HepG2 (cell line): ENCODE data around the gene SENP5. TPM values are rescaled to one million over a fixed set of nuclear protein-coding genes. Genes with fewer than 3 reads are reported as not detected.

Source experiments
- ELF3 ChIP-seq: IDR thresholded peaks from 2 replicates; pipeline ENCODE4 v1.6.1; 2016; ENCODE audit warnings: missing genetic modification reagents, missing compliant biosample characterization
- GATAD2A ChIP-seq: IDR thresholded peaks from 2 replicates; pipeline ENCODE4 v1.6.1; 2016
- JUND ChIP-seq: sonication (generic); formaldehyde crosslinking; IDR thresholded peaks from 2 replicates; pipeline ENCODE4 v1.8.0; 2022; ENCODE audit warnings: mild to moderate bottlenecking, missing genetic modification reagents
- KAT8 ChIP-seq: IDR thresholded peaks from 2 replicates; pipeline ENCODE4 v1.6.1; 2016; ENCODE audit warnings: missing genetic modification reagents, missing compliant biosample characterization
- KLF6 ChIP-seq: IDR thresholded peaks from 2 replicates; pipeline ENCODE4 v1.8.0; 2016; ENCODE audit warnings: missing biosample characterization, missing genetic modification reagents
- KMT2A ChIP-seq: sonication (generic); formaldehyde crosslinking; IDR thresholded peaks from 2 replicates; pipeline ENCODE4 v1.4.0; 2020; ENCODE audit warnings: missing genetic modification reagents
- NFIB ChIP-seq: sonication (generic); formaldehyde crosslinking; IDR thresholded peaks from 2 replicates; pipeline ENCODE4 v1.9.0; 2021; ENCODE audit warnings: missing genetic modification reagents, mild to moderate bottlenecking, borderline replicate concordance
- NFRKB ChIP-seq: fragments of 450-650 bp; IDR thresholded peaks from 2 replicates; pipeline ENCODE4 v1.6.1; 2017
- PAWR ChIP-seq: sonication (generic); formaldehyde crosslinking; IDR thresholded peaks from 2 replicates; pipeline ENCODE4 v1.4.0; 2020; ENCODE audit warnings: missing genetic modification reagents, mild to moderate bottlenecking, borderline replicate concordance
- POLR2G ChIP-seq: fragments of 200-400 bp; formaldehyde crosslinking; IDR thresholded peaks from 2 replicates; pipeline ENCODE4 v1.6.1; 2018; ENCODE audit warnings: mild to moderate bottlenecking, low read depth, low read length, moderate library complexity
- RNF2 ChIP-seq: fragments of 450-650 bp; conservative IDR thresholded peaks from 2 replicates; pipeline ENCODE4 v1.6.1; 2016; ENCODE audit warnings: low read depth
- SAP130 ChIP-seq: IDR thresholded peaks from 2 replicates; pipeline ENCODE4 v1.6.1; 2016; ENCODE audit warnings: low read depth
- SCMH1 ChIP-seq: sonication (generic); formaldehyde crosslinking; IDR thresholded peaks from 2 replicates; pipeline ENCODE4 v1.9.0; 2021; ENCODE audit warnings: missing genetic modification reagents, mild to moderate bottlenecking, borderline replicate concordance
- SIX1 ChIP-seq: sonication (generic); formaldehyde crosslinking; IDR thresholded peaks from 2 replicates; pipeline ENCODE4 v1.4.0; 2020; ENCODE audit warnings: missing genetic modification reagents, borderline replicate concordance
- SOX5 ChIP-seq: IDR thresholded peaks from 2 replicates; pipeline ENCODE4 v1.6.1; 2016; ENCODE audit warnings: borderline replicate concordance
- ZKSCAN5 ChIP-seq: sonication (generic); formaldehyde crosslinking; IDR thresholded peaks from 2 replicates; pipeline ENCODE4 v1.5.1; 2020; ENCODE audit warnings: mild to moderate bottlenecking, missing genetic modification reagents
- ZNF24 ChIP-seq: fragments of 450-650 bp; IDR thresholded peaks from 2 replicates; pipeline ENCODE4 v1.6.1; 2017; ENCODE audit warnings: antibody characterized with exemption, mild to moderate bottlenecking
- ZNF569 ChIP-seq: sonication (generic); formaldehyde crosslinking; IDR thresholded peaks from 2 replicates; pipeline ENCODE4 v1.5.0; 2020; ENCODE audit warnings: mild to moderate bottlenecking, missing genetic modification reagents, moderate library complexity, borderline replicate concordance
- ZNF616 ChIP-seq: sonication (generic); formaldehyde crosslinking; IDR thresholded peaks from 2 replicates; pipeline ENCODE4 v1.5.0; 2020; ENCODE audit warnings: low read depth, mild to moderate bottlenecking, missing genetic modification reagents
- ZNF670 ChIP-seq: sonication (generic); formaldehyde crosslinking; IDR thresholded peaks from 2 replicates; pipeline ENCODE4 v1.8.0; 2022; ENCODE audit warnings: mild to moderate bottlenecking, missing genetic modification reagents, borderline replicate concordance
- polyA plus RNA-seq, 8 experiments: library from polyadenylated mRNA; depleted of rRNA in 3 of 8; stranded (reverse) in 7 of 8; unstranded in 1 of 8; fragments of >200 nt; fragmentation: Illumina TruSeq in 4 of 8; extraction: Trizol in 4 of 8; gene quantifications; 2 replicates each; pipeline versions ENCODE4 v1.2.1 to v1.2.3, GENCODE V29; 2011 to 2016; ENCODE audit warnings: low read depth in 4 of 8, missing spikeins in 1 of 8, mixed read lengths in 1 of 8; ENCODE audit not compliant: insufficient read depth in 1 of 8
- total RNA-seq, 5 experiments: library from RNA; depleted of rRNA; stranded (reverse); fragments of >200 nt; fragmentation: Illumina TruSeq; extraction: Trizol; gene quantifications; 2 replicates each; pipeline ENCODE4 v1.2.3, GENCODE V29; 2016; ENCODE audit warnings: low read depth in 1 of 5
- TF ChIP-seq, protein P1 (sequence below): sonication (generic); formaldehyde crosslinking; IDR thresholded peaks from 2 replicates; pipeline ENCODE4 v1.5.1; 2020; ENCODE audit warnings: mild to moderate bottlenecking, missing genetic modification reagents, moderate library complexity
- TF ChIP-seq, protein P2 (sequence below): fragments of 450-650 bp; IDR thresholded peaks from 2 replicates; pipeline ENCODE4 v1.6.1; 2017
- TF ChIP-seq, protein P3 (sequence below): sonication (generic); formaldehyde crosslinking; IDR thresholded peaks from 2 replicates; pipeline ENCODE4 v1.4.0; 2020; ENCODE audit warnings: mild to moderate bottlenecking, missing genetic modification reagents, borderline replicate concordance

The SENP5 gene
- total and polyA plus RNA-seq, 2 of the 13 experiments (the other 11 are each of a cell fraction or from before 2014, with no cell fraction given), result 17.6 to 30.9 TPM

DNA sequence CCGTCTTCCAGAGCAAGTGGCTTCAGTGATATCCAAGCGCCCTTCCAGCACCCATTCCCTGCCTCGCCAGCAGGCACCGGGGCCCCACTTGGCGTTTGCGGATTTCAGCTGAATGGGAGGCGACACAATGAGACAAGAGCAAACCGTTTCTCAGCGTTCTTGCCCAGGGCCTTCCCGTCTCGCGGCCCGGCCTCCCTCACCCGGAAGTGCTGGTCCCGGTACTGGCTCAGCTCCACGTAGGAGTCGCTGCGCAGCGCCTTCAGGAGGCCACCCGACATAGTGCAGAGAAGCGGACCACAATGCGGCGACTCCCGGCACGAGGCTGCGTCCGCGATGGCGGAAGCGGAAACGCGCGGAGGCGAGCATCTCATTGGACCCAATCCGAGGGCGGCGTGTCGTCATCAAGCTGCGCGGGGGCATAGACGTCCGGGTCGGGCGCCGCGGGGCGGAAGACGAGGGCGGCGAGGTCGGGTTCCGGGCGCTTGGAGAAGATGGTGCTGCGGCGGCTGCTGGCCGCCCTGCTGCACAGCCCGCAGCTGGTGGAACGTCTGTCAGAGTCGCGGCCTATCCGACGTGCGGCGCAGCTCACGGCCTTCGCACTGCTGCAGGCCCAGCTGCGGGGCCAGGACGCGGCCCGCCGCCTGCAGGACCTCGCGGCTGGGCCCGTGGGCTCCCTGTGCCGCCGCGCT is 74.7 kb downstream of the SENP5 start, which contains the start of gene NCBP2 (continued):
- no peak for TF ChIP-seq NFIB (CRISPR knock-in tag)
- TF ChIP-seq SIX1 (CRISPR knock-in tag), result peak; percentile 45; the same call in 1 of the 2 replicates
- peak; percentile 97 for TF ChIP-seq KMT2A
- TF ChIP-seq GATAD2A (CRISPR knock-in tag), result peak; percentile 83; the same call in 1 of the 2 replicates
- TF ChIP-seq RNF2, result peak; percentile 86
- TF ChIP-seq, protein P1, sequence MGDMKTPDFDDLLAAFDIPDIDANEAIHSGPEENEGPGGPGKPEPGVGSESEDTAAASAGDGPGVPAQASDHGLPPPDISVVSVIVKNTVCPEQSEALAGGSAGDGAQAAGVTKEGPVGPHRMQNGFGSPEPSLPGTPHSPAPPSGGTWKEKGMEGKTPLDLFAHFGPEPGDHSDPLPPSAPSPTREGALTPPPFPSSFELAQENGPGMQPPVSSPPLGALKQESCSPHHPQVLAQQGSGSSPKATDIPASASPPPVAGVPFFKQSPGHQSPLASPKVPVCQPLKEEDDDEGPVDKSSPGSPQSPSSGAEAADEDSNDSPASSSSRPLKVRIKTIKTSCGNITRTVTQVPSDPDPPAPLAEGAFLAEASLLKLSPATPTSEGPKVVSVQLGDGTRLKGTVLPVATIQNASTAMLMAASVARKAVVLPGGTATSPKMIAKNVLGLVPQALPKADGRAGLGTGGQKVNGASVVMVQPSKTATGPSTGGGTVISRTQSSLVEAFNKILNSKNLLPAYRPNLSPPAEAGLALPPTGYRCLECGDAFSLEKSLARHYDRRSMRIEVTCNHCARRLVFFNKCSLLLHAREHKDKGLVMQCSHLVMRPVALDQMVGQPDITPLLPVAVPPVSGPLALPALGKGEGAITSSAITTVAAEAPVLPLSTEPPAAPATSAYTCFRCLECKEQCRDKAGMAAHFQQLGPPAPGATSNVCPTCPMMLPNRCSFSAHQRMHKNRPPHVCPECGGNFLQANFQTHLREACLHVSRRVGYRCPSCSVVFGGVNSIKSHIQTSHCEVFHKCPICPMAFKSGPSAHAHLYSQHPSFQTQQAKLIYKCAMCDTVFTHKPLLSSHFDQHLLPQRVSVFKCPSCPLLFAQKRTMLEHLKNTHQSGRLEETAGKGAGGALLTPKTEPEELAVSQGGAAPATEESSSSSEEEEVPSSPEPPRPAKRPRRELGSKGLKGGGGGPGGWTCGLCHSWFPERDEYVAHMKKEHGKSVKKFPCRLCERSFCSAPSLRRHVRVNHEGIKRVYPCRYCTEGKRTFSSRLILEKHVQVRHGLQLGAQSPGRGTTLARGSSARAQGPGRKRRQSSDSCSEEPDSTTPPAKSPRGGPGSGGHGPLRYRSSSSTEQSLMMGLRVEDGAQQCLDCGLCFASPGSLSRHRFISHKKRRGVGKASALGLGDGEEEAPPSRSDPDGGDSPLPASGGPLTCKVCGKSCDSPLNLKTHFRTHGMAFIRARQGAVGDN, result peak; percentile 99
- TF ChIP-seq SOX5 (CRISPR knock-in tag), result peak; percentile 78
- peak; percentile 61; the same call in 1 of the 2 replicates for TF ChIP-seq ZNF670 (CRISPR knock-in tag)
- peak; percentile 83 for TF ChIP-seq POLR2G
- TF ChIP-seq ZKSCAN5 (CRISPR knock-in tag), result no peak
- peak; percentile 100 for TF ChIP-seq ELF3
- 0 out of 2 replicates have a peak, but pooled peaks have one; percentile 32 for TF ChIP-seq JUND (CRISPR knock-in tag)
- TF ChIP-seq NFRKB, result no peak
- TF ChIP-seq, protein P2, sequence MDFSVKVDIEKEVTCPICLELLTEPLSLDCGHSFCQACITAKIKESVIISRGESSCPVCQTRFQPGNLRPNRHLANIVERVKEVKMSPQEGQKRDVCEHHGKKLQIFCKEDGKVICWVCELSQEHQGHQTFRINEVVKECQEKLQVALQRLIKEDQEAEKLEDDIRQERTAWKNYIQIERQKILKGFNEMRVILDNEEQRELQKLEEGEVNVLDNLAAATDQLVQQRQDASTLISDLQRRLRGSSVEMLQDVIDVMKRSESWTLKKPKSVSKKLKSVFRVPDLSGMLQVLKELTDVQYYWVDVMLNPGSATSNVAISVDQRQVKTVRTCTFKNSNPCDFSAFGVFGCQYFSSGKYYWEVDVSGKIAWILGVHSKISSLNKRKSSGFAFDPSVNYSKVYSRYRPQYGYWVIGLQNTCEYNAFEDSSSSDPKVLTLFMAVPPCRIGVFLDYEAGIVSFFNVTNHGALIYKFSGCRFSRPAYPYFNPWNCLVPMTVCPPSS, result no peak
- peak; percentile 99 for TF ChIP-seq SAP130
- TF ChIP-seq ZNF569 (CRISPR knock-in tag), result no peak
- TF ChIP-seq ZNF24, result no peak
- peak; percentile 76; the same call in 1 of the 2 replicates for TF ChIP-seq KLF6
- TF ChIP-seq PAWR (CRISPR knock-in tag), result peak; percentile 32; the same call in 1 of the 2 replicates
- peak; percentile 71; the same call in 1 of the 2 replicates for TF ChIP-seq ZNF616 (CRISPR knock-in tag)
- no peak for TF ChIP-seq SCMH1 (CRISPR knock-in tag)
- TF ChIP-seq, protein P3, sequence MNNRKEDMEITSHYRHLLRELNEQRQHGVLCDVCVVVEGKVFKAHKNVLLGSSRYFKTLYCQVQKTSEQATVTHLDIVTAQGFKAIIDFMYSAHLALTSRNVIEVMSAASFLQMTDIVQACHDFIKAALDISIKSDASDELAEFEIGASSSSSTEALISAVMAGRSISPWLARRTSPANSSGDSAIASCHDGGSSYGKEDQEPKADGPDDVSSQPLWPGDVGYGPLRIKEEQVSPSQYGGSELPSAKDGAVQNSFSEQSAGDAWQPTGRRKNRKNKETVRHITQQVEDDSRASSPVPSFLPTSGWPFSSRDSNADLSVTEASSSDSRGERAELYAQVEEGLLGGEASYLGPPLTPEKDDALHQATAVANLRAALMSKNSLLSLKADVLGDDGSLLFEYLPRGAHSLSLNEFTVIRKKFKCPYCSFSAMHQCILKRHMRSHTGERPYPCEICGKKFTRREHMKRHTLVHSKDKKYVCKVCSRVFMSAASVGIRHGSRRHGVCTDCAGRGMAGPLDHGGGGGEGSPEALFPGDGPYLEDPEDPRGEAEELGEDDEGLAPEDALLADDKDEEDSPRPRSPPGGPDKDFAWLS (CRISPR knock-in tag), result no peak
- TF ChIP-seq KAT8 (CRISPR knock-in tag), result peak; percentile 99
